ENCODE data around the gene SLC25A24.
"Not testable (repeated sequence)": the region's sequence is repeated elsewhere in the genome, so short reads cannot be mapped to it uniquely, and the experiment has no call there.

SLC25A24 gene

DNA sequence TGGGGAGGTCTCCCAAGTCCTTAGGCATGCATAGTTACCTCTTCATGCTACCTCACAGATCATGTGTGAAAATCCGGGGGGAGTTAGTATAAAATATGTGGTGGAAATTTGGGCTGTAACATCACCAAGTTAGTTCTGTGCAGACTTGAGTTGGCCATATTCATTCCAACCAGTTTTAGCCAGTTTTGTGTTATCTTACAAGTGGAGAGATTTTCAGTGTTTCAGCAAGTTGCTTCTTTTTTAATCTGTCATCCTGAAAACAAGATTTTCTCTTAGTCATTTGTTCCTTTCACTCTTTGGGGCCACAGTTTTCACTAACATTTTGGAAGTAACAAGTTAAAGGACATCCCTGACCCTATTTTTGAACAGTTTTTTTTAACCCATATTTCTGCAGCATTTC, 11.3 kb downstream of the SLC25A24 start:
- TF ChIP-seq ZNF274 (IDR thresholded peaks at IDR 0.05; ENCODE audit: low read depth, low read length) = no peak
- no peak for TF ChIP-seq SUZ12 (IDR thresholded peaks at IDR 0.05; ENCODE audit: extremely low read depth, insufficient read depth, insufficient read length)
- no peak for TF ChIP-seq YY1 (IDR thresholded peaks at IDR 0.05; ENCODE audit: insufficient read depth, insufficient read length)
- no peak for DNase-seq (ENCODE audit: low read depth, low spot score)
- no peaks in the 10 kb centered on the region for H3K27me3 ChIP-seq (ENCODE audit: insufficient read depth, insufficient read length)
- no peaks in the 10 kb centered on the region for H3K9me3 ChIP-seq (ENCODE audit: insufficient read depth, low read length)
- peaks cover 41% of the 10 kb centered on the region for H3K36me3 ChIP-seq (ENCODE audit: insufficient read depth, insufficient read length, low read length)
- no peak overlapping the region for H3K9ac ChIP-seq (ENCODE audit: insufficient read length, low read depth)
- H3K4me1 ChIP-seq (ENCODE audit: insufficient read depth, insufficient read length) = no peaks in the 10 kb centered on the region
- H3K4me3 ChIP-seq (ENCODE audit: insufficient read length, low read depth) = no peak overlapping the region

DNA sequence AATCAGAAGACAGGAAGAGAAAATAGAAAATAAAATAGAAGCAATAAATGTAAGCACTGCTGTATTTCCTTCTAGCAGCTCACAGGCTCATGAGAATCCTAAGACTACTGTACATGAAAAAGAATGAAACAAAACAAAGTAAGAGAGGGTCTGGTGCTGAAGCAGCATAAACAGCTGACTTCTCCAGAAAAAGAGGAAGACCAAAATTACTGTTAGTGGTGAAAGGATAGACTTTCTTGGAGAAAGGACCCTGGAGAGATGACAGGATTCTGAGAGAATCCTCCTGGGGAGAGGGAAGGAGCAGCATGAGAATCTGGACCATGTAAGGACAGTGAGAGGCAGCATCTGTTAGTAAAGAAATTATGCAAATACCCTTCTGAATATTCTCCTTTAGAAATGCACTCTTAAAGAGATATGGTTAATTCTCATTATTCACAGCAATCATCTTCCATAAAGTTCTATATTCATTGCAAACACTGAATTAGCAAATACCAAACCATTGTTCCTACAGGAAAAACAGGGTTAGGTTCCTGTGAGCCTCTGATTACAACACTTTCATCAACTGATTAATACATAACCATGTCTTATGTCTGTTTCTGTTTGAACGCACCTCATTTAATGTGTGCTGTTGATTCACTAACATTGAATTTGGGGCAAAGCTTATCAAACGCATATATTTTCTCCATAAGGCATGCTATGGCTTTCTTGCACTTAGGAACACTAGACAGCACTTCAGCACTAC, 17.0 kb downstream of the SLC25A24 start:
- H3K9me3 ChIP-seq (ENCODE audit: insufficient read depth, low read length) = peaks cover 6% of the 10 kb centered on the region; the same call in 1 of the 2 replicates
- no peaks in the 10 kb centered on the region for H3K4me1 ChIP-seq (ENCODE audit: insufficient read depth, insufficient read length)
- H3K4me3 ChIP-seq (ENCODE audit: insufficient read length, low read depth) = no peak overlapping the region
- DNase-seq (ENCODE audit: low read depth, low spot score) = no peak
- no peaks in the 10 kb centered on the region for H3K27me3 ChIP-seq (ENCODE audit: insufficient read depth, insufficient read length)
- H3K9ac ChIP-seq (ENCODE audit: insufficient read length, low read depth) = no peak overlapping the region
- H3K36me3 ChIP-seq (ENCODE audit: insufficient read depth, insufficient read length, low read length) = peaks cover 69% of the 10 kb centered on the region
- no peak for TF ChIP-seq ZNF274 (IDR thresholded peaks at IDR 0.05; ENCODE audit: low read depth, low read length)
- TF ChIP-seq YY1 (IDR thresholded peaks at IDR 0.05; ENCODE audit: insufficient read depth, insufficient read length) = no peak
- no peak for TF ChIP-seq SUZ12 (IDR thresholded peaks at IDR 0.05; ENCODE audit: extremely low read depth, insufficient read depth, insufficient read length)

DNA sequence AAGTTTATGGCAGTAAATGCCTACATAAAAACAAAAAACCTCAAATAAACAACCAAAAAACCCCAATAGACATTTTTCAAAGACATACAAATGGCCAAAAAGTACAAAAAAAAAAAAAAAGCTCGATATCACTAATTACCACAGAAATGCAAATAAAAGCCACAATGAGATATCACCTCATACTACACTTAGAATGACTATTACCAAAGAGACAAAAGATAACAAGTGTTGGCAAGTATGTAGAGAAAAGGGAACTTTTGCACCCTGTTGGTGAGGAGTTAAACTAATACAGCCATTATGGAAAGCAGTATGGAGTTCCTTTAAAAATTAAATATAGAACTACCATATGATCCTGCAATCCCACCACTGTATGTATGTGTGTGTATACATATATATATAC, 21.1 kb downstream of the SLC25A24 start:
- no peak overlapping the region for H3K9ac ChIP-seq (ENCODE audit: insufficient read length, low read depth)
- peaks cover 41% of the 10 kb centered on the region for H3K9me3 ChIP-seq (ENCODE audit: insufficient read depth, low read length)
- DNase-seq (ENCODE audit: low read depth, low spot score) = no peak
- no peak overlapping the region for H3K4me3 ChIP-seq (ENCODE audit: insufficient read length, low read depth)
- H3K4me1 ChIP-seq (ENCODE audit: insufficient read depth, insufficient read length) = no peaks in the 10 kb centered on the region
- peaks cover 77% of the 10 kb centered on the region for H3K36me3 ChIP-seq (ENCODE audit: insufficient read depth, insufficient read length, low read length)
- no peaks in the 10 kb centered on the region for H3K27me3 ChIP-seq (ENCODE audit: insufficient read depth, insufficient read length)
- TF ChIP-seq SUZ12 (IDR thresholded peaks at IDR 0.05; ENCODE audit: extremely low read depth, insufficient read depth, insufficient read length) (no peak), YY1 (IDR thresholded peaks at IDR 0.05; ENCODE audit: insufficient read depth, insufficient read length) (no peak), ZNF274 (IDR thresholded peaks at IDR 0.05; ENCODE audit: low read depth, low read length) (no peak)

DNA sequence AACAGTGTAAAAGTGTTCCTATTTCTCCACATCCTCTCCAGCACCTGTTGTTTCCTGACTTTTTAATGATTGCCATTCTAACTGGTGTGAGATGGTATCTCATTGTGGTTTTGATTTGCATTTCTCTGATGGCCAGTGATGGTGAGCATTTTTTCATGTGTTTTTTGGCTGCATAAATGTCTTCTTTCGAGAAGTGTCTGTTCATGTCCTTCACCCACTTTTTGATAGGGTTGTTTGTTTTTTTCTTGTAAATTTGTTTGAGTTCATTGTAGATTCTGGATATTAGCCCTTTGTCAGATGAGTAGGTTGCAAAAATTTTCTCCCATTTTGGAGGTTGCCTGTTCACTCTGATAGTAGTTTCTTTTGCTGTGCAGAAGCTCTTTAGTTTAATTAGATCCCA, 37.7 kb downstream of the SLC25A24 start:
- H3K27me3 ChIP-seq (ENCODE audit: insufficient read depth, insufficient read length); H3K9ac ChIP-seq (ENCODE audit: insufficient read length, low read depth); H3K4me3 ChIP-seq (ENCODE audit: insufficient read length, low read depth); DNase-seq (ENCODE audit: low read depth, low spot score); H3K4me1 ChIP-seq (ENCODE audit: insufficient read depth, insufficient read length): not testable (repeated sequence)
- H3K36me3 ChIP-seq (ENCODE audit: insufficient read depth, insufficient read length, low read length) = peaks cover 19% of the 10 kb centered on the region
- H3K9me3 ChIP-seq (ENCODE audit: insufficient read depth, low read length) = peaks cover 10% of the 10 kb centered on the region

DNA sequence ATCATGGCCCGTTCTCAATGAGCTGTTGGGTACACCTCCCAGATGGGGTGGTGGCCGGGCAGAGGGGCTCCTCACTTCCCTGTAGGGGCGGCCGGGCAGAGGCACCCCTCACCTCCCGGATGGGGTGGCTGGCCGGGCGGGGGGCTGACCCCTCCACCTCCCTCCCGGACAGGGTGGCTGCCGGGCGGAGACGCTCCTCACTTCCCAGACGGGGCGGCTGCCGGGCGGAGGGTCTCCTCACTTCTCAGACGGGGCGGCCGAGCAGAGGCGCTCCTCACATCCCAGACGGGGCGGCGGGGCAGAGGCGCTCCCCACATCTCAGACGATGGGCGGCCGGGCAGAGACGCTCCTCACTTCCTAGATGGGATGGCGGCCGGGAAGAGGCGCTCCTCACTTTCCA, 40.2 kb downstream of the SLC25A24 start:
- not testable (repeated sequence) for DNase-seq (ENCODE audit: low read depth, low spot score); H3K9ac ChIP-seq (ENCODE audit: insufficient read length, low read depth); H3K27me3 ChIP-seq (ENCODE audit: insufficient read depth, insufficient read length); H3K4me3 ChIP-seq (ENCODE audit: insufficient read length, low read depth); H3K4me1 ChIP-seq (ENCODE audit: insufficient read depth, insufficient read length)
- Histone ChIP-seq H3K9me3 (ENCODE audit: insufficient read depth, low read length) (peaks cover 10% of the 10 kb centered on the region), H3K36me3 (ENCODE audit: insufficient read depth, insufficient read length, low read length) (peaks cover 43% of the 10 kb centered on the region)

DNA sequence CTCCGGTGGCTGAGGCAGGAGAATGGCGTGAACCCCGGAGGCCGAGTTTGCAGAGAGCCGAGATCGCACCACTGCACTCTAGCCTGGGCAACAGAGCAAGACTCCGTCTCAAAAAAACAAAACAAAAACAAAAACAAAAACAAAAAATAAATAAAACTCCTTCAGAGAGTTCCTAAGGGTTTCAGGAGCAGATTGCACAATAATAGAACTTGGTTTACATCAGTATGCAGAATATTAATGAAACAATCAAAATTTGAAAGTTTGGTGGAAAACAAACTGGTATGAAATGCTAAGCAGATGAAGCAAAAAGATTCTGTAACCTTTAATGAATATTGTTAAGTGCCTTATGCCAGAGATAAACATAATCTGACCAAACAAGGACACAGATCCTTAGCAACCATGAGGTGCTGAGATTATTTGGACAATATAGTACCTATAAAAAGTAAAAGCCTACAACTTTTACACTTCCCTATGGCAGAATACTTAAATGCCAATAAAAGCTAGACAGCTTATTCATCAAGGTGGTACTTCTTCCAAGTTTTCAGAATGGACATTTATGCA, 41.2 kb downstream of the SLC25A24 start:
- no peak overlapping the region for H3K9ac ChIP-seq (ENCODE audit: insufficient read length, low read depth)
- TF ChIP-seq SUZ12 (IDR thresholded peaks at IDR 0.05; ENCODE audit: extremely low read depth, insufficient read depth, insufficient read length) = no peak
- TF ChIP-seq YY1 (IDR thresholded peaks at IDR 0.05; ENCODE audit: insufficient read depth, insufficient read length) = no peak
- no peak for TF ChIP-seq ZNF274 (IDR thresholded peaks at IDR 0.05; ENCODE audit: low read depth, low read length)
- no peak for DNase-seq (ENCODE audit: low read depth, low spot score)
- H3K4me3 ChIP-seq (ENCODE audit: insufficient read length, low read depth) = no peak overlapping the region
- H3K36me3 ChIP-seq (ENCODE audit: insufficient read depth, insufficient read length, low read length) = peaks cover 52% of the 10 kb centered on the region
- H3K27me3 ChIP-seq (ENCODE audit: insufficient read depth, insufficient read length) = no peaks in the 10 kb centered on the region
- H3K4me1 ChIP-seq (ENCODE audit: insufficient read depth, insufficient read length) = no peaks in the 10 kb centered on the region
- H3K9me3 ChIP-seq (ENCODE audit: insufficient read depth, low read length) = peaks cover 10% of the 10 kb centered on the region

DNA sequence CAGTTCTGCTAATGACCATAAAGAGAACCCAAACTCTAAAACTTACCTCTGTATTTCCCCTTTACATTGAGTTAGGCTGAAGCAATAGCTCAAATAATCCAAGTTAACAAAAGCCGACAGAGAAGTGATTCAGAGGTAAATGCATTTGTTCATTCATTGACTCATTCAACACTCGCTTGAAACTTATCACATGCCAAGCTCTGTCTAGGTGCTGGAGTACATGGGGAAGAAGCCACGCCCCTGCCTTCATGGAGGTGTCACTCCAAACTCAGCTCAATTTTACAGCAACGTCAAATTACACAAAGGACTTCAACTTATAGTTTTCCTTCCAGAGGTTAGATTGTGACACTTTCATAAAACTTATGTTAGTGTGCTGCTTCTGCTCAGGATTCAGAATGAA, 45.8 kb downstream of the SLC25A24 start:
- Histone ChIP-seq H3K36me3 (ENCODE audit: insufficient read depth, insufficient read length, low read length) (peaks cover 90% of the 10 kb centered on the region), H3K9ac (ENCODE audit: insufficient read length, low read depth) (no peak overlapping the region), H3K27me3 (ENCODE audit: insufficient read depth, insufficient read length) (no peaks in the 10 kb centered on the region), H3K4me1 (ENCODE audit: insufficient read depth, insufficient read length) (no peaks in the 10 kb centered on the region), H3K9me3 (ENCODE audit: insufficient read depth, low read length) (no peaks in the 10 kb centered on the region), H3K4me3 (ENCODE audit: insufficient read length, low read depth) (no peak overlapping the region)
- DNase-seq (ENCODE audit: low read depth, low spot score) = no peak
- TF ChIP-seq SUZ12 (IDR thresholded peaks at IDR 0.05; ENCODE audit: extremely low read depth, insufficient read depth, insufficient read length) = no peak
- TF ChIP-seq ZNF274 (IDR thresholded peaks at IDR 0.05; ENCODE audit: low read depth, low read length) = no peak
- no peak for TF ChIP-seq YY1 (IDR thresholded peaks at IDR 0.05; ENCODE audit: insufficient read depth, insufficient read length)

Measured in NT2/D1 (cell line).